Endothelial cell of umbilical vein (primary cell): ENCODE measurements around the gene CHMP1A.
"Not testable (repeated sequence)": the region's sequence is repeated elsewhere in the genome, so short reads cannot be mapped to it uniquely, and the experiment has no call there.

ENCODE experiments used
- EZH2 ChIP-seq: IDR thresholded peaks from 2 replicates; pipeline ENCODE4 v1.6.1; 2012; ENCODE audit warnings: borderline replicate concordance, low read depth, mild to moderate bottlenecking, moderate library complexity, low read length, inconsistent platforms; ENCODE audit not compliant: severe bottlenecking
- GATA2 ChIP-seq: IDR thresholded peaks from 2 replicates; pipeline ENCODE4 v1.7.0; 2011; ENCODE audit warnings: low read depth, mild to moderate bottlenecking, moderate library complexity, mixed read lengths, low read length; ENCODE audit not compliant: insufficient read length, insufficient read depth
- MYC ChIP-seq: IDR thresholded peaks from one replicate; pipeline ENCODE4 v1.6.1; 2011; ENCODE audit warnings: mild to moderate bottlenecking, low read depth, low read length
- POLR2A ChIP-seq: IDR thresholded peaks from 2 replicates; pipeline ENCODE4 v1.6.1; 2012; ENCODE audit warnings: low read depth, mild to moderate bottlenecking, control low read depth, low read length
- POLR2AphosphoS5 ChIP-seq: IDR thresholded peaks from 2 replicates; pipeline ENCODE4 v1.6.1; 2012; ENCODE audit warnings: low read depth, mild to moderate bottlenecking, control low read depth, low read length, moderate library complexity; ENCODE audit not compliant: insufficient read depth
- TF ChIP-seq, protein P1 (sequence below), 2 donors: IDR thresholded peaks; 1 replicate in 1 of 2; 2 replicates in 1 of 2; pipeline ENCODE4 v1.5.1; 2011; ENCODE audit warnings: low read length in 2 of 2, mild to moderate bottlenecking in 2 of 2, moderate library complexity in 2 of 2, control low read depth in 1 of 2, inconsistent platforms in 1 of 2, low read depth in 1 of 2; ENCODE audit not compliant: insufficient read depth in 1 of 2; ENCODE audit errors: extremely low read depth in 1 of 2
- TF ChIP-seq, protein P2 (sequence below): IDR thresholded peaks from 2 replicates; pipeline ENCODE4 v1.6.1; 2011; ENCODE audit not compliant: insufficient read depth, insufficient read length

DNA sequence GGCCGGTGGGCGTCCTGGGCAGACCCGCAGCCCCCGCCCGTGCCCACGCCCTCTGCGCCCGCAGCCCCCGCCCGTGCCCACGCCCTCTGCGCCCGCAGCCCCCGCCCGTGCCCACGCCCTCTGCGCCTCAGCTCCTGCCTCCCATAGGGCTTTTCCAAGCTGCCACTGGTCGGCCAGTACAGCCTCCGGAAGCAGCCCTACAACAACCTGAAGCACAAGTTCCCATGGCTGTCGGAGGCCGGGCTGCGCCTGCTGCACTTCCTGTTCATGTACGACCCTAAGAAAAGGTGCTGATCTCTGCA, 37.2 kb upstream of the CHMP1A start:
- TF ChIP-seq POLR2A, EZH2, GATA2, MYC, POLR2AphosphoS5: not testable (repeated sequence)
- TF ChIP-seq, protein P1, sequence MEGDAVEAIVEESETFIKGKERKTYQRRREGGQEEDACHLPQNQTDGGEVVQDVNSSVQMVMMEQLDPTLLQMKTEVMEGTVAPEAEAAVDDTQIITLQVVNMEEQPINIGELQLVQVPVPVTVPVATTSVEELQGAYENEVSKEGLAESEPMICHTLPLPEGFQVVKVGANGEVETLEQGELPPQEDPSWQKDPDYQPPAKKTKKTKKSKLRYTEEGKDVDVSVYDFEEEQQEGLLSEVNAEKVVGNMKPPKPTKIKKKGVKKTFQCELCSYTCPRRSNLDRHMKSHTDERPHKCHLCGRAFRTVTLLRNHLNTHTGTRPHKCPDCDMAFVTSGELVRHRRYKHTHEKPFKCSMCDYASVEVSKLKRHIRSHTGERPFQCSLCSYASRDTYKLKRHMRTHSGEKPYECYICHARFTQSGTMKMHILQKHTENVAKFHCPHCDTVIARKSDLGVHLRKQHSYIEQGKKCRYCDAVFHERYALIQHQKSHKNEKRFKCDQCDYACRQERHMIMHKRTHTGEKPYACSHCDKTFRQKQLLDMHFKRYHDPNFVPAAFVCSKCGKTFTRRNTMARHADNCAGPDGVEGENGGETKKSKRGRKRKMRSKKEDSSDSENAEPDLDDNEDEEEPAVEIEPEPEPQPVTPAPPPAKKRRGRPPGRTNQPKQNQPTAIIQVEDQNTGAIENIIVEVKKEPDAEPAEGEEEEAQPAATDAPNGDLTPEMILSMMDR (IDR thresholded peaks at IDR 0.05; ENCODE audit: extremely low read depth in 1 of 2, insufficient read depth in 1 of 2, low read depth in 1 of 2, low read length in 2 of 2) = not testable (repeated sequence)
- TF ChIP-seq, protein P2, sequence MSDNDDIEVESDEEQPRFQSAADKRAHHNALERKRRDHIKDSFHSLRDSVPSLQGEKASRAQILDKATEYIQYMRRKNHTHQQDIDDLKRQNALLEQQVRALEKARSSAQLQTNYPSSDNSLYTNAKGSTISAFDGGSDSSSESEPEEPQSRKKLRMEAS = not testable (repeated sequence)
